Suprapubic skin (tissue), 4 donors: ENCODE measurements around the gene FYN. TPM values are rescaled to one million over a fixed set of nuclear protein-coding genes. Genes with fewer than 3 reads are reported as not detected.

Experiments used
- DNase-seq, 2 donors: peaks; one replicate each; pipeline ENCODE4 v3.0.0-alpha.2; 2019; ENCODE audit warnings: low spot score in 2 of 2
- H3K27ac ChIP-seq: fragments of 200-600 bp; sonication (generic); one replicate; pipeline ENCODE4 v1.5.1; 2019
- H3K27me3 ChIP-seq: fragments of 200-600 bp; sonication (generic); one replicate; pipeline ENCODE4 v1.5.1; 2019
- H3K36me3 ChIP-seq: fragments of 200-600 bp; sonication (generic); one replicate; pipeline ENCODE4 v1.5.1; 2019
- H3K4me1 ChIP-seq: fragments of 200-600 bp; sonication (generic); one replicate; pipeline ENCODE4 v1.5.1; 2019
- H3K4me3 ChIP-seq: fragments of 200-600 bp; sonication (generic); one replicate; pipeline ENCODE4 v1.5.1; 2019; ENCODE audit warnings: mild to moderate bottlenecking
- H3K9me3 ChIP-seq: fragments of 200-600 bp; sonication (generic); one replicate; pipeline ENCODE4 v1.5.1; 2019
- CTCF ChIP-seq, 2 donors: fragments of 200-600 bp in 1 of 2; fragments of 450-650 bp in 1 of 2; sonication (generic) in 1 of 2; IDR thresholded peaks; one replicate each; pipeline ENCODE4 v1.5.1; 2016 to 2019; ENCODE audit warnings: antibody characterized with exemption in 2 of 2, mild to moderate bottlenecking in 1 of 2, moderate library complexity in 1 of 2
- EP300 ChIP-seq: sonication (generic); formaldehyde crosslinking; IDR thresholded peaks from one replicate; pipeline ENCODE4 v1.6.1; 2017; ENCODE audit warnings: antibody characterized with exemption
- POLR2A ChIP-seq, 2 donors: fragments of 450-650 bp; IDR thresholded peaks; one replicate each; pipeline ENCODE4 v1.6.1; 2017; ENCODE audit warnings: antibody characterized with exemption in 2 of 2, mild to moderate bottlenecking in 2 of 2, moderate library complexity in 2 of 2
- POLR2AphosphoS5 ChIP-seq, 3 donors: sonication (generic); formaldehyde crosslinking; IDR thresholded peaks; one replicate each; pipeline ENCODE4 v1.6.1; 2017; ENCODE audit warnings: antibody characterized with exemption in 3 of 3
- WGBS: methylation state at CpG from one replicate; pipeline ENCODE4 v1.1.5; 2018; 5-methylcytosine and 5-hydroxymethylcytosine counted together
- total RNA-seq, 4 donors: library from RNA; depleted of rRNA; stranded (reverse); fragments of >200 nt; gene quantifications; one replicate each; pipeline ENCODE4 v1.1.0, GENCODE V29; 2016

Gene FYN
- total RNA-seq, 4 donors from 2014 or later, result 36.6 to 89.6 (median 67.3) TPM

- no peak for TF ChIP-seq POLR2AphosphoS5 (IDR thresholded peaks at IDR 0.05)
- TF ChIP-seq CTCF (IDR thresholded peaks at IDR 0.05), result no peak
- TF ChIP-seq POLR2A (IDR thresholded peaks at IDR 0.05), result no peak
- no peak for TF ChIP-seq EP300
- WGBS, result 53% methylated on average over 19 of the region's 19 CpGs
- Histone ChIP-seq H3K4me1 (peaks cover 40% of the 10 kb centered on the region), H3K4me3 (no peak overlapping the region), H3K27ac (no peak overlapping the region), H3K27me3 (no peaks in the 10 kb centered on the region), H3K9me3 (no peaks in the 10 kb centered on the region), H3K36me3 (no peaks in the 10 kb centered on the region)
- no peak for DNase-seq
Observed at GRCh38 chr6:111661541-111662061, 211.7 kb downstream of the FYN start.

GRCh38 chr6:111660531-111660930 lies 212.7 kb downstream of the FYN start:
- H3K27me3 ChIP-seq, result no peaks in the 10 kb centered on the region
- H3K4me3 ChIP-seq, result no peak overlapping the region
- no peaks in the 10 kb centered on the region for H3K9me3 ChIP-seq
- 96% methylated on average over 3 of the region's 3 CpGs for WGBS
- H3K36me3 ChIP-seq, result no peaks in the 10 kb centered on the region
- H3K4me1 ChIP-seq, result peaks cover 35% of the 10 kb centered on the region
- DNase-seq, result no peak
- TF ChIP-seq POLR2AphosphoS5 (IDR thresholded peaks at IDR 0.05), result no peak
- TF ChIP-seq CTCF (IDR thresholded peaks at IDR 0.05), result no peak
- TF ChIP-seq POLR2A (IDR thresholded peaks at IDR 0.05), result no peak
- TF ChIP-seq EP300, result no peak
- H3K27ac ChIP-seq, result no peak overlapping the region

GRCh38 chr6:111658462-111659154 lies 214.6 kb downstream of the FYN start:
- Histone ChIP-seq H3K27me3 (no peaks in the 10 kb centered on the region), H3K4me3 (no peak overlapping the region), H3K4me1 (peaks cover 32% of the 10 kb centered on the region), H3K36me3 (no peaks in the 10 kb centered on the region), H3K27ac (peak overlapping the region; percentile 65), H3K9me3 (no peaks in the 10 kb centered on the region)
- TF ChIP-seq POLR2AphosphoS5 (IDR thresholded peaks at IDR 0.05), result no peak
- TF ChIP-seq EP300, result no peak
- no peak for TF ChIP-seq POLR2A (IDR thresholded peaks at IDR 0.05)
- 57% methylated on average over 4 of the region's 4 CpGs for WGBS
- no peak for DNase-seq

DNA sequence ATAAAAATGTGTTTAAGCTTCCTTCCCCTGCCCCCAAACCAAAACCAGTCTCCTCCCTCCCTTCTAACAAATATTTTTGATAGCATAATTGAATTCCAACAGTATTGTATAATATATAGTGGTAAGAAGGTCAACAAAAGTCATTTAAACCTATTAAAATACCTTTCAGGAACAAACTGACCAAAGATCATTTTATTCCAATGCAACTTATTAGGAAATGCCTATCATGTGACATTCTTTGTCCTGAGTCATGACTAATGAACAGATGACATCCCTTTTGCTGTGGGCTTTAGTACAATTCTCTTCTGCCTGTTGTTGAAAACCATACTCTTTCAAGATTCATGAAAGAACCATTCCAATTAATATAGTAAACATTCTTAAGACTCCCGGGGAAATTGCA lies 216.1 kb downstream of the FYN start:
- WGBS, result 56% methylated on average over 1 of the region's 1 CpG
- H3K4me3 ChIP-seq, result no peak overlapping the region
- no peaks in the 10 kb centered on the region for H3K27me3 ChIP-seq
- peaks cover 21% of the 10 kb centered on the region for H3K4me1 ChIP-seq
- TF ChIP-seq POLR2A (IDR thresholded peaks at IDR 0.05) (no peak), POLR2AphosphoS5 (IDR thresholded peaks at IDR 0.05) (peak in 1 of 3 donors; percentile 36), CTCF (IDR thresholded peaks at IDR 0.05) (no peak)
- H3K27ac ChIP-seq, result peak overlapping the region; percentile 65
- no peak for DNase-seq
- H3K36me3 ChIP-seq, result no peaks in the 10 kb centered on the region
- no peaks in the 10 kb centered on the region for H3K9me3 ChIP-seq

GRCh38 chr6:111653979-111654378 lies 219.3 kb downstream of the FYN start:
- Histone ChIP-seq H3K36me3 (no peaks in the 10 kb centered on the region), H3K9me3 (no peaks in the 10 kb centered on the region), H3K4me3 (no peak overlapping the region), H3K27ac (no peak overlapping the region), H3K27me3 (no peaks in the 10 kb centered on the region), H3K4me1 (peaks cover 7% of the 10 kb centered on the region)
- DNase-seq, result no peak
- TF ChIP-seq CTCF (IDR thresholded peaks at IDR 0.05) (no peak), EP300 (no peak), POLR2AphosphoS5 (IDR thresholded peaks at IDR 0.05) (no peak), POLR2A (IDR thresholded peaks at IDR 0.05) (no peak)
- 68% methylated on average over 2 of the region's 2 CpGs for WGBS
